Sciatic nerve (tissue), 2 donors: Measurements from ENCODE around the gene GGTA1. TPM values are rescaled to one million over a fixed set of nuclear protein-coding genes. Genes with fewer than 3 reads are reported as not detected.

Source experiments
- ATAC-seq: fragments of 200-7000 bp; cut with Tn5 transposase; one replicate; pipeline ENCODE4 v1.9.1; 2020; ENCODE audit warnings: mild to moderate bottlenecking, moderate library complexity
- DNase-seq: peaks from one replicate; pipeline ENCODE4 v3.0.0-alpha.2; 2020; ENCODE audit warnings: low spot score
- intact Hi-C: fragments of 100-400 bp; cut with DNase I; formaldehyde crosslinking; loops from one replicate; pipeline ENCODE4 v1.14.2; 2022
- total RNA-seq: library from RNA; stranded (reverse); fragmentation: NEBNext Ultra II Directional; extraction: Animal tissue kit (Norgen Biotek cat#: 25700); gene quantifications from one replicate; pipeline ENCODE4 v1.2.1, GENCODE V29; 2021
- donor health status: DM: no; HTN: no; CAD: no.
- donor health status: DM: no; HTN: no; CAD: no.

Gene GGTA1
- total RNA-seq, 1 donor from 2014 or later = 16.0 TPM

GRCh38 chr9:121505903-121506735, 6.5 kb upstream of the GGTA1 start:
- intact Hi-C loops = no loop called here
- no peak for DNase-seq
- ATAC-seq = no peak

GRCh38 chr9:121503444-121503843, 3.8 kb upstream of the GGTA1 start:
- DNase-seq = no peak
- intact Hi-C loops = no loop called here
- no peak for ATAC-seq

GRCh38 chr9:121500165-121500478, 478 bp upstream of the GGTA1 start:
- DNase-seq = no peak
- no peak for ATAC-seq
- intact Hi-C loops = no loop called here

- no peak for ATAC-seq
- no peak for DNase-seq
- intact Hi-C loops = no loop called here
These were observed 542 bp downstream of the GGTA1 start for GRCh38 chr9:121499177-121499426.

- intact Hi-C loops = no loop called here
- ATAC-seq (peak; percentile 62), DNase-seq (peak; percentile 69)
These were observed 1.0 kb downstream of the GGTA1 start for GRCh38 chr9:121498487-121499176.

GRCh38 chr9:121498150-121498486, 1.5 kb downstream of the GGTA1 start:
- intact Hi-C loops = no loop called here
- DNase-seq (no peak), ATAC-seq (peak; percentile 76)

GRCh38 chr9:121495976-121496375, 3.7 kb downstream of the GGTA1 start:
- no peak for ATAC-seq
- no peak for DNase-seq
- intact Hi-C loops = no loop called here

- DNase-seq (no peak), ATAC-seq (no peak)
- intact Hi-C loops = no loop called here
These were observed 5.5 kb downstream of the GGTA1 start for GRCh38 chr9:121494192-121494591.

- ATAC-seq (no peak), DNase-seq (no peak)
- intact Hi-C loops = no loop called here
These were observed 8.5 kb downstream of the GGTA1 start for GRCh38 chr9:121491111-121491510.

- ATAC-seq (no peak), DNase-seq (no peak)
- intact Hi-C loops = no loop called here
These were observed 10.3 kb downstream of the GGTA1 start for GRCh38 chr9:121489344-121489743.

GRCh38 chr9:121486043-121486442, 13.6 kb downstream of the GGTA1 start:
- intact Hi-C loops = no loop called here
- ATAC-seq = peak; percentile 5
- no peak for DNase-seq

- intact Hi-C loops = no loop called here
- peak; percentile 87 for ATAC-seq
- DNase-seq = no peak
These were observed 14.0 kb downstream of the GGTA1 start for GRCh38 chr9:121485623-121486022.

GRCh38 chr9:121484651-121485446, 14.8 kb downstream of the GGTA1 start:
- DNase-seq = no peak
- ATAC-seq = peak; percentile 40
- intact Hi-C loops = no loop called here

GRCh38 chr9:121483473-121484031, 16.1 kb downstream of the GGTA1 start:
- ATAC-seq (no peak), DNase-seq (no peak)
- intact Hi-C loops = no loop called here

- DNase-seq (no peak), ATAC-seq (no peak)
- intact Hi-C loops = no loop called here
These were observed 16.6 kb downstream of the GGTA1 start for GRCh38 chr9:121483049-121483448.

- DNase-seq (no peak), ATAC-seq (peak; percentile 71)
- intact Hi-C loops = no loop called here
These were observed 20.6 kb downstream of the GGTA1 start for GRCh38 chr9:121478816-121479676.

- intact Hi-C loops = no loop called here
- no peak for DNase-seq
- no peak for ATAC-seq
These were observed 23.5 kb downstream of the GGTA1 start for GRCh38 chr9:121476156-121476555.

GRCh38 chr9:121474231-121474947, 25.3 kb downstream of the GGTA1 start:
- intact Hi-C loops = no loop called here
- no peak for DNase-seq
- no peak for ATAC-seq
